SK-N-SH treated with all-trans-retinoic acid at 6 μM for 48 hours (cell line): ENCODE data around the gene DBNDD2.

Experiments
- ATAC-seq: fragments of 200-7000 bp; cut with Tn5 transposase; 3 replicates; pipeline ENCODE4 v1.9.1; 2020; ENCODE audit warnings: mild to moderate bottlenecking, moderate library complexity
- ARNTL ChIP-seq: fragments of 450-650 bp; formaldehyde crosslinking; IDR thresholded peaks from 2 replicates; pipeline ENCODE4 v1.5.0; 2020; ENCODE audit warnings: low read depth, mild to moderate bottlenecking, moderate library complexity, borderline replicate concordance
- BACH2 ChIP-seq: fragments of 250-450 bp; sonication (Bioruptor Pico); IDR thresholded peaks from 2 replicates; pipeline ENCODE4 v1.9.0; 2021; ENCODE audit warnings: mild to moderate bottlenecking, borderline replicate concordance
- CREB5 ChIP-seq: fragments of 250-450 bp; sonication (Bioruptor Pico); IDR thresholded peaks from 2 replicates; pipeline ENCODE4 v1.5.1; 2020; ENCODE audit warnings: low read depth, mild to moderate bottlenecking, moderate library complexity
- CSDC2 ChIP-seq: fragments of 250-450 bp; sonication (Bioruptor Pico); IDR thresholded peaks from 2 replicates; pipeline ENCODE4 v1.5.0; 2020; ENCODE audit warnings: mild to moderate bottlenecking, moderate library complexity
- CSRNP3 ChIP-seq: fragments of 250-450 bp; sonication (Bioruptor Pico); IDR thresholded peaks from 2 replicates; pipeline ENCODE4 v1.5.1; 2021; ENCODE audit warnings: mild to moderate bottlenecking, moderate library complexity
- ESRRG ChIP-seq: fragments of 250-450 bp; sonication (Bioruptor Pico); IDR thresholded peaks from 2 replicates; pipeline ENCODE4 v1.6.1; 2021; ENCODE audit warnings: mild to moderate bottlenecking
- GLIS3 ChIP-seq: fragments of 250-450 bp; sonication (Bioruptor Pico); IDR thresholded peaks from 2 replicates; pipeline ENCODE4 v1.5.0; 2020; ENCODE audit warnings: mild to moderate bottlenecking, moderate library complexity
- ISL1 ChIP-seq: fragments of 250-450 bp; sonication (Bioruptor Pico); IDR thresholded peaks from 2 replicates; pipeline ENCODE4 v2.1.2; 2022; ENCODE audit warnings: mild to moderate bottlenecking, moderate library complexity
- OSR1 ChIP-seq: fragments of 250-450 bp; sonication (Bioruptor Pico); IDR thresholded peaks from 2 replicates; pipeline ENCODE4 v1.8.0; 2022; ENCODE audit warnings: moderate library complexity, mild to moderate bottlenecking, inconsistent platforms
- RARB ChIP-seq: fragments of 250-450 bp; sonication (Bioruptor Pico); IDR thresholded peaks from 2 replicates; pipeline ENCODE4 v1.8.0; 2021; ENCODE audit warnings: mild to moderate bottlenecking, moderate library complexity
- SNAI2 ChIP-seq: fragments of 250-450 bp; sonication (Bioruptor Pico); IDR thresholded peaks from 2 replicates; pipeline ENCODE4 v1.5.0; 2020; ENCODE audit warnings: mild to moderate bottlenecking, moderate library complexity
- TCF4 ChIP-seq: fragments of 250-450 bp; sonication (Bioruptor Pico); IDR thresholded peaks from 2 replicates; pipeline ENCODE4 v1.8.0; 2021; ENCODE audit warnings: mild to moderate bottlenecking, moderate library complexity, borderline replicate concordance
- TOX ChIP-seq: fragments of 250-450 bp; sonication (Bioruptor Pico); IDR thresholded peaks from 2 replicates; pipeline ENCODE4 v1.8.0; 2021; ENCODE audit warnings: mild to moderate bottlenecking, moderate library complexity, borderline replicate concordance
- TSHZ2 ChIP-seq: fragments of 250-450 bp; sonication (Bioruptor Pico); IDR thresholded peaks from 2 replicates; pipeline ENCODE4 v1.5.0; 2020; ENCODE audit warnings: mild to moderate bottlenecking, moderate library complexity
- ZC3H10 ChIP-seq: fragments of 250-450 bp; sonication (Bioruptor Pico); IDR thresholded peaks from 2 replicates; pipeline ENCODE4 v1.5.1; 2021; ENCODE audit warnings: mild to moderate bottlenecking, moderate library complexity
- ZFP30 ChIP-seq: fragments of 450-650 bp; formaldehyde crosslinking; IDR thresholded peaks from 2 replicates; pipeline ENCODE4 v1.5.0; 2022; ENCODE audit warnings: mild to moderate bottlenecking, moderate library complexity
- ZNF565 ChIP-seq: fragments of 450-650 bp; formaldehyde crosslinking; conservative IDR thresholded peaks from 2 replicates; pipeline ENCODE4 v1.5.0; 2020; ENCODE audit warnings: low read depth, mild to moderate bottlenecking, moderate library complexity
- ZNF70 ChIP-seq: fragments of 450-650 bp; formaldehyde crosslinking; IDR thresholded peaks from 2 replicates; pipeline ENCODE4 v1.5.0; 2020; ENCODE audit warnings: mild to moderate bottlenecking, moderate library complexity
- ZNF8 ChIP-seq: fragments of 450-650 bp; formaldehyde crosslinking; IDR thresholded peaks from 2 replicates; pipeline ENCODE4 v1.5.0; 2020; ENCODE audit warnings: mild to moderate bottlenecking, moderate library complexity
- TF ChIP-seq, protein P1 (sequence below): fragments of 250-450 bp; sonication (Bioruptor Pico); IDR thresholded peaks from 2 replicates; pipeline ENCODE4 v1.8.0; 2021; ENCODE audit warnings: low read depth, mild to moderate bottlenecking, moderate library complexity, borderline replicate concordance
- TF ChIP-seq, protein P2 (sequence below): fragments of 250-450 bp; sonication (Bioruptor Pico); IDR thresholded peaks from 2 replicates; pipeline ENCODE4 v1.8.0; 2020; ENCODE audit warnings: mild to moderate bottlenecking, moderate library complexity, borderline replicate concordance

DBNDD2 gene

DNA sequence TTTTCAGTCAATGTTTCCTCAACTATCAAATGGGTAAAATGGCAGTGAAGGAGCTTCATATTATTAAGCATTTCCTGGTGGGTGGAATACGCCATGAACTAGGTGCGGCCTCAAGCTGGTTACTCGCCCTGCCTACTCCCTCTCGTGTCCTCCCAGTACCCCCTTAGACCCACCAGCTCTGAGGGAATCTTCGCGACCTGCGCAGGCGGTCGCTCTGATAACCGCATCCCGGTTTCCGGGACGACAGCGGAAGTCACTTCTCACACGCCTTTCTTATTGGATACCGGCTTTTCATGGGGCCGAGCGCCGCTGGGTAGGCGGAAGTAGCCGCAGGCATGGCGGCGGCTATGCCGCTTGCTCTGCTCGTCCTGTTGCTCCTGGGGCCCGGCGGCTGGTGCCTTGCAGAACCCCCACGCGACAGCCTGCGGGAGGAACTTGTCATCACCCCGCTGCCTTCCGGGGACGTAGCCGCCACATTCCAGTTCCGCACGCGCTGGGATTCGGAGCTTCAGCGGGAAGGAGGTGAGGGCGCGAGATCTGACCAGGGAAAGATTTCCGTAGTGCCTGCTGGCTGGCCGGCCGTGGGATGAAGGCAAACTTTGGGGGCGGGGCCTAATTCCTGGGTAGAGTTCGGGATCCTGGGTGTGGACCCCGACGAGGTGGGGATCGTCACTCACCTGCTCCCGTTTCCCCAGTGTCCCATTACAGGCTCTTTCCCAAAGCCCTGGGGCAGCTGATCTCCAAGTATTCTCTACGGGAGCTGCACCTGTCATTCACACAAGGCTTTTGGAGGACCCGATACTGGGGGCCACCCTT, 7.9 kb downstream of the DBNDD2 start, which contains the start of gene PIGT:
PIGT (plus strand) TSS at position 320 of the 816 bp plus-strand sequence; CDS start at position 336, 16 bp downstream.
- peak; percentile 97 for ATAC-seq
- TF ChIP-seq BACH2 (CRISPR knock-in tag) (no peak), TOX (CRISPR knock-in tag) (no peak), TSHZ2 (CRISPR knock-in tag) (no peak), ESRRG (no peak), CSRNP3 (CRISPR knock-in tag) (no peak), CSDC2 (CRISPR knock-in tag) (no peak), GLIS3 (CRISPR knock-in tag) (no peak), SNAI2 (CRISPR knock-in tag) (no peak), RARB (CRISPR knock-in tag) (no peak)
- TF ChIP-seq, all 23 proteins: peak for 0

- no peak for ATAC-seq
These were observed 8.8 kb downstream of the DBNDD2 start for GRCh38 chr20:45416917-45417316.

More at GRCh38 chr20:45416917-45417316, 8.8 kb downstream of the DBNDD2 start:
- TF ChIP-seq CREB5 (CRISPR knock-in tag): no peak
- no peak for TF ChIP-seq TCF4
- TF ChIP-seq SNAI2 (CRISPR knock-in tag): no peak
- no peak for TF ChIP-seq RARB (CRISPR knock-in tag)
- TF ChIP-seq, protein P1, sequence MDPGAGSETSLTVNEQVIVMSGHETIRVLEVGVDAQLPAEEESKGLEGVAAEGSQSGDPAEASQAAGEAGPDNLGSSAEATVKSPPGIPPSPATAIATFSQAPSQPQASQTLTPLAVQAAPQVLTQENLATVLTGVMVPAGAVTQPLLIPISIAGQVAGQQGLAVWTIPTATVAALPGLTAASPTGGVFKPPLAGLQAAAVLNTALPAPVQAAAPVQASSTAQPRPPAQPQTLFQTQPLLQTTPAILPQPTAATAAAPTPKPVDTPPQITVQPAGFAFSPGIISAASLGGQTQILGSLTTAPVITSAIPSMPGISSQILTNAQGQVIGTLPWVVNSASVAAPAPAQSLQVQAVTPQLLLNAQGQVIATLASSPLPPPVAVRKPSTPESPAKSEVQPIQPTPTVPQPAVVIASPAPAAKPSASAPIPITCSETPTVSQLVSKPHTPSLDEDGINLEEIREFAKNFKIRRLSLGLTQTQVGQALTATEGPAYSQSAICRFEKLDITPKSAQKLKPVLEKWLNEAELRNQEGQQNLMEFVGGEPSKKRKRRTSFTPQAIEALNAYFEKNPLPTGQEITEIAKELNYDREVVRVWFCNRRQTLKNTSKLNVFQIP: no peak
- TF ChIP-seq ZFP30 (CRISPR knock-in tag): no peak
- no peak for TF ChIP-seq ARNTL (CRISPR knock-in tag)
- no peak for TF ChIP-seq ZNF565 (CRISPR knock-in tag)
- no peak for TF ChIP-seq OSR1 (CRISPR knock-in tag)
- no peak for TF ChIP-seq BACH2 (CRISPR knock-in tag)
- no peak for TF ChIP-seq CSRNP3 (CRISPR knock-in tag)
- no peak for TF ChIP-seq ISL1
- TF ChIP-seq ESRRG: no peak
- TF ChIP-seq CSDC2 (CRISPR knock-in tag): no peak
- no peak for TF ChIP-seq ZNF70 (CRISPR knock-in tag)
- TF ChIP-seq ZC3H10 (CRISPR knock-in tag): no peak
- TF ChIP-seq ZNF8 (CRISPR knock-in tag): no peak
- TF ChIP-seq GLIS3 (CRISPR knock-in tag): no peak
- no peak for TF ChIP-seq TOX (CRISPR knock-in tag)
- TF ChIP-seq, protein P2, sequence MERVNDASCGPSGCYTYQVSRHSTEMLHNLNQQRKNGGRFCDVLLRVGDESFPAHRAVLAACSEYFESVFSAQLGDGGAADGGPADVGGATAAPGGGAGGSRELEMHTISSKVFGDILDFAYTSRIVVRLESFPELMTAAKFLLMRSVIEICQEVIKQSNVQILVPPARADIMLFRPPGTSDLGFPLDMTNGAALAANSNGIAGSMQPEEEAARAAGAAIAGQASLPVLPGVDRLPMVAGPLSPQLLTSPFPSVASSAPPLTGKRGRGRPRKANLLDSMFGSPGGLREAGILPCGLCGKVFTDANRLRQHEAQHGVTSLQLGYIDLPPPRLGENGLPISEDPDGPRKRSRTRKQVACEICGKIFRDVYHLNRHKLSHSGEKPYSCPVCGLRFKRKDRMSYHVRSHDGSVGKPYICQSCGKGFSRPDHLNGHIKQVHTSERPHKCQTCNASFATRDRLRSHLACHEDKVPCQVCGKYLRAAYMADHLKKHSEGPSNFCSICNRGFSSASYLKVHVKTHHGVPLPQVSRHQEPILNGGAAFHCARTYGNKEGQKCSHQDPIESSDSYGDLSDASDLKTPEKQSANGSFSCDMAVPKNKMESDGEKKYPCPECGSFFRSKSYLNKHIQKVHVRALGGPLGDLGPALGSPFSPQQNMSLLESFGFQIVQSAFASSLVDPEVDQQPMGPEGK (CRISPR knock-in tag): no peak
